Breast epithelium (tissue), 3 donors: Measurements from ENCODE around the gene DAND5.
A peak's percentile ranks its signal among the peaks of the same experiment; 100 is the strongest.

Experiments used
- POLR2A ChIP-seq: fragments of 450-650 bp; IDR thresholded peaks from one replicate; pipeline ENCODE4 v1.6.1; 2016; ENCODE audit warnings: antibody characterized with exemption, mild to moderate bottlenecking, moderate library complexity
- POLR2AphosphoS5 ChIP-seq, 3 donors: sonication (generic); formaldehyde crosslinking; IDR thresholded peaks; one replicate each; pipeline ENCODE4 v1.6.1; 2017; ENCODE audit warnings: antibody characterized with exemption in 3 of 3
- TF ChIP-seq, protein P1 (sequence below), 3 donors: fragments of 450-650 bp; IDR thresholded peaks; one replicate each; pipeline ENCODE4 v1.5.1; 2016 to 2017; ENCODE audit warnings: antibody characterized with exemption in 3 of 3, mild to moderate bottlenecking in 3 of 3, moderate library complexity in 3 of 3

DNA sequence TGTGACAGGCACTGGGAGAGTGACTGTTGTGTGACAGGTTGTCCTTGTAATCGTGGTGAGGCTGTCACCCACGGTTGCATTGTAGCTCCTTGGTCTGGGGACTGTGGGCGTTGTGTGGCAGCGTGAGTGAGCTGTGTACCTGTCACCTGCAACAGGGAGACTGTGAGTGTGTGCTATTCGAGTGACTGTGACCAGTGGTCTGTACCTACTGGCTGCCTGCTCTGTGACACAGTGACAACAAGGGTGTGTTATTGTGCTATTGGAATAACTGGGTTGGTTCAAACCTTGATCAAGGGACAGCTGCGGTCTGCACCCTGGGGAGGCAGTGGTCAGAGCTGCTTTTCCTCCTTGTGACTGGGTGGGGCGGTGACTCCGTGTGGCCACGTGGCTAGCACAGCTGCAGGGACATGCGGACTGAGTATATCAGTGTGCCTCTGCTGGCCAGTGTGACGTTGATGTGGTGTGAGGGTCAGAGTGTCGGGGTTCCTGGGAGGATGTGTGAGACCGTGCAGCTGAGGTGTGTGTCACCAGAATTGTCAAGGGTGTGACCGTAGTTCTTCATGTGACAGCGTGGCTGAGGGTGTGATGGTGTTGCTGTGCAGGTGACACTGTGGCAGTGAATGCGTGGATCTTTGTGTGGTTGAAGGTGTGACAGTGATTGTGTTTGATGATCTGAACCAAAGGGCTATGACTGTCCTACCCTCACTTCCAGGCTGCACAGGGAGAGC is 15.8 kb downstream of the DAND5 start:
- TF ChIP-seq, protein P1, sequence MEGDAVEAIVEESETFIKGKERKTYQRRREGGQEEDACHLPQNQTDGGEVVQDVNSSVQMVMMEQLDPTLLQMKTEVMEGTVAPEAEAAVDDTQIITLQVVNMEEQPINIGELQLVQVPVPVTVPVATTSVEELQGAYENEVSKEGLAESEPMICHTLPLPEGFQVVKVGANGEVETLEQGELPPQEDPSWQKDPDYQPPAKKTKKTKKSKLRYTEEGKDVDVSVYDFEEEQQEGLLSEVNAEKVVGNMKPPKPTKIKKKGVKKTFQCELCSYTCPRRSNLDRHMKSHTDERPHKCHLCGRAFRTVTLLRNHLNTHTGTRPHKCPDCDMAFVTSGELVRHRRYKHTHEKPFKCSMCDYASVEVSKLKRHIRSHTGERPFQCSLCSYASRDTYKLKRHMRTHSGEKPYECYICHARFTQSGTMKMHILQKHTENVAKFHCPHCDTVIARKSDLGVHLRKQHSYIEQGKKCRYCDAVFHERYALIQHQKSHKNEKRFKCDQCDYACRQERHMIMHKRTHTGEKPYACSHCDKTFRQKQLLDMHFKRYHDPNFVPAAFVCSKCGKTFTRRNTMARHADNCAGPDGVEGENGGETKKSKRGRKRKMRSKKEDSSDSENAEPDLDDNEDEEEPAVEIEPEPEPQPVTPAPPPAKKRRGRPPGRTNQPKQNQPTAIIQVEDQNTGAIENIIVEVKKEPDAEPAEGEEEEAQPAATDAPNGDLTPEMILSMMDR (IDR thresholded peaks at IDR 0.05): no peak
- TF ChIP-seq POLR2A (no peak), POLR2AphosphoS5 (IDR thresholded peaks at IDR 0.05) (peak in 1 of 3 donors; percentile 50)
